Smooth muscle cell (in vitro differentiated cells): Measurements from ENCODE around the gene IL13RA2. TPM values are rescaled to one million over a fixed set of nuclear protein-coding genes. Genes with fewer than 3 reads are reported as not detected.

ENCODE experiments used
- DNase-seq: peaks from one replicate; lab custom pipeline; 2025; ENCODE audit not compliant: unreplicated experiment; lab: John Stamatoyannopoulos, UW
- H2AFZ ChIP-seq: fragments of 200-600 bp; sonication (generic); 2 replicates; pipeline ENCODE4 v1.6.0; 2016; ENCODE audit warnings: antibody characterized with exemption, low read depth, mild to moderate bottlenecking
- H3F3A ChIP-seq: fragments of 200-600 bp; sonication (generic); 2 replicates; pipeline ENCODE4 v1.6.0; 2017; ENCODE audit warnings: antibody characterized with exemption, low read depth
- H3K27ac ChIP-seq: fragments of 200-600 bp; sonication (generic); 2 replicates; pipeline ENCODE4 v1.5.1; 2016; ENCODE audit warnings: low read depth, mild to moderate bottlenecking
- H3K27me3 ChIP-seq: fragments of 200-600 bp; sonication (generic); 2 replicates; pipeline ENCODE4 v1.6.1; 2016; ENCODE audit warnings: low read depth, mild to moderate bottlenecking
- H3K36me3 ChIP-seq: fragments of 200-600 bp; sonication (generic); 2 replicates; pipeline ENCODE4 v1.5.1; 2016; ENCODE audit warnings: low read depth
- H3K4me1 ChIP-seq: fragments of 200-600 bp; sonication (generic); 2 replicates; pipeline ENCODE4 v1.5.1; 2016; ENCODE audit warnings: low read depth
- H3K4me2 ChIP-seq: fragments of 200-600 bp; sonication (generic); 2 replicates; pipeline ENCODE4 v1.6.0; 2016; ENCODE audit warnings: mild to moderate bottlenecking
- H3K4me3 ChIP-seq: fragments of 200-600 bp; sonication (generic); 2 replicates; pipeline ENCODE4 v1.5.1; 2016; ENCODE audit warnings: mild to moderate bottlenecking
- H3K79me2 ChIP-seq: fragments of 200-600 bp; sonication (generic); 2 replicates; pipeline ENCODE4 v1.6.0; 2016; ENCODE audit warnings: low read depth, mild to moderate bottlenecking
- H3K9ac ChIP-seq: fragments of 200-600 bp; sonication (generic); 2 replicates; pipeline ENCODE4 v1.6.0; 2016; ENCODE audit warnings: low read depth
- H3K9me3 ChIP-seq: fragments of 200-600 bp; sonication (generic); replicated peaks from 2 replicates; pipeline ENCODE4 v1.5.1; 2016; ENCODE audit warnings: low read depth
- H4K20me1 ChIP-seq: fragments of 200-600 bp; sonication (generic); 2 replicates; pipeline ENCODE4 v1.6.0; 2016; ENCODE audit warnings: low read depth
- WGBS: methylation state at CpG from one replicate; pipeline ENCODE4 v1.1.7; 2016; ENCODE audit warnings: low lambda C conversion rate; 5-methylcytosine and 5-hydroxymethylcytosine counted together
- polyA plus RNA-seq: library from polyadenylated mRNA; unstranded; fragments of >200 nt; fragmentation: Nextera tagmentation; extraction: Ambion mirVana; gene quantifications from 2 replicates; pipeline ENCODE4 v1.2.1, GENCODE V29; 2016
- total RNA-seq: library from RNA; depleted of rRNA; stranded (reverse); fragments of >200 nt; gene quantifications from 2 replicates; pipeline ENCODE4 v1.2.3, GENCODE V29; 2014
- TF ChIP-seq, protein P1 (sequence below): fragments of 200-600 bp; sonication (generic); IDR thresholded peaks from 2 replicates; pipeline ENCODE4 v1.5.1; 2017; ENCODE audit warnings: borderline replicate concordance, mild to moderate bottlenecking, antibody characterized with exemption; ENCODE audit not compliant: insufficient read depth, poor library complexity, severe bottlenecking

The IL13RA2 gene
- total and polyA plus RNA-seq, 2 experiments from 2014 or later: 2.3 to 5.8 TPM

GRCh38 chrX:115030625-115031024 is 13.2 kb upstream of the IL13RA2 start:
- H3K27me3 ChIP-seq: no peaks in the 10 kb centered on the region
- no peak overlapping the region for H3K9ac ChIP-seq
- H3F3A ChIP-seq: no peaks in the 10 kb centered on the region
- H3K4me1 ChIP-seq: no peaks in the 10 kb centered on the region
- no peaks in the 10 kb centered on the region for H3K9me3 ChIP-seq
- H3K27ac ChIP-seq: peak overlapping the region; percentile 5
- 85% methylated on average over 2 of the region's 2 CpGs for WGBS
- TF ChIP-seq, protein P1, sequence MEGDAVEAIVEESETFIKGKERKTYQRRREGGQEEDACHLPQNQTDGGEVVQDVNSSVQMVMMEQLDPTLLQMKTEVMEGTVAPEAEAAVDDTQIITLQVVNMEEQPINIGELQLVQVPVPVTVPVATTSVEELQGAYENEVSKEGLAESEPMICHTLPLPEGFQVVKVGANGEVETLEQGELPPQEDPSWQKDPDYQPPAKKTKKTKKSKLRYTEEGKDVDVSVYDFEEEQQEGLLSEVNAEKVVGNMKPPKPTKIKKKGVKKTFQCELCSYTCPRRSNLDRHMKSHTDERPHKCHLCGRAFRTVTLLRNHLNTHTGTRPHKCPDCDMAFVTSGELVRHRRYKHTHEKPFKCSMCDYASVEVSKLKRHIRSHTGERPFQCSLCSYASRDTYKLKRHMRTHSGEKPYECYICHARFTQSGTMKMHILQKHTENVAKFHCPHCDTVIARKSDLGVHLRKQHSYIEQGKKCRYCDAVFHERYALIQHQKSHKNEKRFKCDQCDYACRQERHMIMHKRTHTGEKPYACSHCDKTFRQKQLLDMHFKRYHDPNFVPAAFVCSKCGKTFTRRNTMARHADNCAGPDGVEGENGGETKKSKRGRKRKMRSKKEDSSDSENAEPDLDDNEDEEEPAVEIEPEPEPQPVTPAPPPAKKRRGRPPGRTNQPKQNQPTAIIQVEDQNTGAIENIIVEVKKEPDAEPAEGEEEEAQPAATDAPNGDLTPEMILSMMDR: no peak
- H4K20me1 ChIP-seq: no peaks in the 10 kb centered on the region
- H3K36me3 ChIP-seq: no peaks in the 10 kb centered on the region
- H3K4me3 ChIP-seq: no peak overlapping the region
- H3K4me2 ChIP-seq: peak overlapping the region; percentile 17
- H2AFZ ChIP-seq: no peak overlapping the region
- DNase-seq: no peak
- H3K79me2 ChIP-seq: no peaks in the 10 kb centered on the region

DNA sequence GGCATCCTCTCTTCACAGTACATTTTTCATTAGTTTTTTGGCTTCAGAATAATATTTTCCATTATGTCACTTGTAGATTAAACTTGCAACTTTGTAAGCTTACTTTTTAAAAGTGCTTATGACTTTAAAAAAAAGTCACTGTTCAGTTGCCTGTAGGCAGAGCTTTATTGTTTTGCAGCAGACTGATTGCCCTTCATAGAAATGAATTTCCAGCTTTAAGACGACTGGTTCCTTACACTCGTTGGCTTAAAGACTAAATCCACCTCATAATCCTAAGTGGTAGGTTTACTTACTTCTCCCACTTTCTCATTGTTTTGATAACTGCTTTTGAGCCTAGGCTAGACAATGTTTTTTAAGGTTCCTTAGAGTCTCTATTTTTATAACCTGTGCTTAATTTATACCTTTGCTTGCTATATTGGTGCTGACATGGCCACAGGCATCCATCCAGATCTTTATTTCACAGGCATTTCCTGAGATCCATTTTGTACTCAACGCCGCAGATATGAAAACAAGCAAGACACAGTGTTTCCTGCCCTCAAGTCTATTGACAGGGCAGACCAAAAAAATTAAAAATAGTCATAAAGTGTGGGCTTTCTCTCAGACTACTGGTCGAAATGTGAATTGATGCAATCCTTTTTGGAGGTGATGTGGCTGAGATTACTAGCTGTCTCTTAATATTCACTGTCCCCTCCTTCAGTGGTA is 12.6 kb upstream of the IL13RA2 start:
- Histone ChIP-seq H4K20me1 (no peaks in the 10 kb centered on the region), H3K27ac (peak overlapping the region; percentile 5), H3K4me2 (peak overlapping the region; percentile 17), H2AFZ (no peak overlapping the region), H3K27me3 (no peaks in the 10 kb centered on the region), H3F3A (no peaks in the 10 kb centered on the region), H3K4me3 (no peak overlapping the region), H3K9ac (no peak overlapping the region), H3K79me2 (no peaks in the 10 kb centered on the region), H3K9me3 (no peaks in the 10 kb centered on the region), H3K4me1 (no peaks in the 10 kb centered on the region), H3K36me3 (no peaks in the 10 kb centered on the region)
- no peak for DNase-seq
- TF ChIP-seq, protein P1: no peak
- WGBS: 55% methylated on average over 5 of the region's 5 CpGs

DNA sequence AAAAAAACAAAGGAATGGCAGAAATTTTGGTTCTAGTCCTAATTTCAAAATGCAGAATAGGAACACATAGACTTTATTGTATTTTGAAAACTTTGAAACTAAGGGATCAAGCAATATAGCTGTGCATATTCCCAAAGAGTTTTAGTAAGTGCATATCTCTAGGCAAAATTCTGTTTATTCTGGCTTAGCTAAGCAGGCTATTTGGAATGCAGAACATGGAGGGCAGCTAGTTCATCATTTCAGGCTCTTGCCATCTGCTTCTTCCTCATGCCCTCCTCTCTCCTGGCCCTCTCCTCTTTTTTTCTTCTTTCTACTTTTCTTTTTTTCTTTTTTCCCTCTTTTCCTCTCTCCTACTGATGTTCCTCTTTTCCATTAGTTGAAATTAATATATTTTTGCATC is 12.0 kb upstream of the IL13RA2 start:
- Histone ChIP-seq H3K4me3 (no peak overlapping the region), H3K79me2 (no peaks in the 10 kb centered on the region), H3K4me2 (no peak overlapping the region), H3K9me3 (no peaks in the 10 kb centered on the region), H3K4me1 (no peaks in the 10 kb centered on the region), H3K27ac (no peak overlapping the region), H3K27me3 (no peaks in the 10 kb centered on the region), H3K9ac (no peak overlapping the region), H3F3A (no peaks in the 10 kb centered on the region), H4K20me1 (no peaks in the 10 kb centered on the region), H3K36me3 (no peaks in the 10 kb centered on the region), H2AFZ (no peak overlapping the region)
- TF ChIP-seq, protein P1: no peak
- DNase-seq: no peak

DNA sequence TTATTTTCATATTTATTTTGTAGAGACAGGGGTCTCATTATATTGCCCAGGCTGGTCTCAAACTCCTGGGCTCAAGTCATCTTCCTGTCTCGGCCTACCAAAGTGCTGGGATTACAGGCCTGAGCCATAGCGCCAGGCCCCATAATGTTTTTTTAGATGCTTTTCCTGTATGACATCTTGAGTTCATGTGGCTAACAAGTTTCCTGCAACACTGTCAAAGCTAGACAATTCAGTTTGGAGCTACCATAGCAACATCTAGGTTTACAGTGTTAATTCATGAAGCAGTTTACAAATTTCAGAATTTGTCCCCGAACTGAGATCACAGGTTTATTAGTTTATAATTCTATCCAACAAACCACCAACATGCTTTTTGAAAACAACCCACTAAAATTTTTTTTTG is 6.4 kb upstream of the IL13RA2 start:
- H3K4me2 ChIP-seq: no peak overlapping the region
- H2AFZ ChIP-seq: no peak overlapping the region
- no peak for DNase-seq
- H3K4me3 ChIP-seq: no peak overlapping the region
- no peaks in the 10 kb centered on the region for H3K9me3 ChIP-seq
- H4K20me1 ChIP-seq: no peaks in the 10 kb centered on the region
- H3K79me2 ChIP-seq: no peaks in the 10 kb centered on the region
- no peaks in the 10 kb centered on the region for H3K36me3 ChIP-seq
- H3K27ac ChIP-seq: peak overlapping the region; percentile 77
- WGBS: 72% methylated on average over 3 of the region's 3 CpGs
- H3K9ac ChIP-seq: no peak overlapping the region
- no peaks in the 10 kb centered on the region for H3F3A ChIP-seq
- H3K4me1 ChIP-seq: no peaks in the 10 kb centered on the region
- no peaks in the 10 kb centered on the region for H3K27me3 ChIP-seq
- TF ChIP-seq, protein P1: no peak
